DND-41 (cell line): Measurements from ENCODE around the gene CAPZA1.

ENCODE experiments used
- EZH2 ChIP-seq: IDR thresholded peaks from 3 replicates; pipeline ENCODE4 v1.6.1; 2012; ENCODE audit warnings: borderline replicate concordance, low read depth, mild to moderate bottlenecking, moderate library complexity, low read length, inconsistent platforms; ENCODE audit not compliant: severe bottlenecking
- TF ChIP-seq, protein P1 (sequence below): IDR thresholded peaks from 2 replicates; pipeline ENCODE4 v1.5.1; 2012; ENCODE audit warnings: borderline replicate concordance, low read length, moderate library complexity, mild to moderate bottlenecking; ENCODE audit not compliant: poor library complexity, severe bottlenecking; ENCODE audit errors: extremely low read depth

DNA sequence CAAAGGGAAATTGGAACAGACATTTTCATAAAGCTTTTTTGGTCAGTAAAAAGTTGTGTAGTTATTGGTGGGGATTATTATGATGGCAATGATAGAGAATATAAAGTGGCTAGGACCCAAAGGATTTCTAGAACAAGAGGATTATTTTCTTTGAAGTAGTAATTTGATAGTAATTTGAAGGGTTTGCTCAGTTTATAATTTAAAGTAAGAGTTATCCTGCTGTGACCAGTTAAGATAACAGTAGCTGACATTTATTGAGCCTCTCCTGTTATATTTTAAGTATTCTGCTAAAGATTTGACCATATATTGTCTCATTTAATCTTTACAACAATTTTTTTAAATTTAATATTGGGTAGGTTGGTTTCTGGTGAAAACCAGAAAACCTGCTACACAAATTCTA, 14.7 kb downstream of the CAPZA1 start:
- TF ChIP-seq, protein P1, sequence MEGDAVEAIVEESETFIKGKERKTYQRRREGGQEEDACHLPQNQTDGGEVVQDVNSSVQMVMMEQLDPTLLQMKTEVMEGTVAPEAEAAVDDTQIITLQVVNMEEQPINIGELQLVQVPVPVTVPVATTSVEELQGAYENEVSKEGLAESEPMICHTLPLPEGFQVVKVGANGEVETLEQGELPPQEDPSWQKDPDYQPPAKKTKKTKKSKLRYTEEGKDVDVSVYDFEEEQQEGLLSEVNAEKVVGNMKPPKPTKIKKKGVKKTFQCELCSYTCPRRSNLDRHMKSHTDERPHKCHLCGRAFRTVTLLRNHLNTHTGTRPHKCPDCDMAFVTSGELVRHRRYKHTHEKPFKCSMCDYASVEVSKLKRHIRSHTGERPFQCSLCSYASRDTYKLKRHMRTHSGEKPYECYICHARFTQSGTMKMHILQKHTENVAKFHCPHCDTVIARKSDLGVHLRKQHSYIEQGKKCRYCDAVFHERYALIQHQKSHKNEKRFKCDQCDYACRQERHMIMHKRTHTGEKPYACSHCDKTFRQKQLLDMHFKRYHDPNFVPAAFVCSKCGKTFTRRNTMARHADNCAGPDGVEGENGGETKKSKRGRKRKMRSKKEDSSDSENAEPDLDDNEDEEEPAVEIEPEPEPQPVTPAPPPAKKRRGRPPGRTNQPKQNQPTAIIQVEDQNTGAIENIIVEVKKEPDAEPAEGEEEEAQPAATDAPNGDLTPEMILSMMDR = no peak
- TF ChIP-seq EZH2 = no peak
